ENCODE results near the gene C12orf75.

GRCh38 chr12:105384220-105384619, 53.7 kb downstream of the C12orf75 start:
- no peak for TF ChIP-seq POLR2AphosphoS5 (IDR thresholded peaks at IDR 0.05; ENCODE audit: low read depth, low read length)
- no peak for TF ChIP-seq REST (IDR thresholded peaks at IDR 0.05; ENCODE audit: insufficient read depth in 1 of 2, low read depth in 2 of 2, low read length in 2 of 2)

Data from PFSK-1 (cell line).